ENCODE measurements around the gene NBEAL2. TPM values are rescaled to one million over a fixed set of nuclear protein-coding genes. Genes with fewer than 3 reads are reported as not detected.

Gene NBEAL2
- total RNA-seq, 1 experiment from 2014 or later: 5.0 TPM

DNA sequence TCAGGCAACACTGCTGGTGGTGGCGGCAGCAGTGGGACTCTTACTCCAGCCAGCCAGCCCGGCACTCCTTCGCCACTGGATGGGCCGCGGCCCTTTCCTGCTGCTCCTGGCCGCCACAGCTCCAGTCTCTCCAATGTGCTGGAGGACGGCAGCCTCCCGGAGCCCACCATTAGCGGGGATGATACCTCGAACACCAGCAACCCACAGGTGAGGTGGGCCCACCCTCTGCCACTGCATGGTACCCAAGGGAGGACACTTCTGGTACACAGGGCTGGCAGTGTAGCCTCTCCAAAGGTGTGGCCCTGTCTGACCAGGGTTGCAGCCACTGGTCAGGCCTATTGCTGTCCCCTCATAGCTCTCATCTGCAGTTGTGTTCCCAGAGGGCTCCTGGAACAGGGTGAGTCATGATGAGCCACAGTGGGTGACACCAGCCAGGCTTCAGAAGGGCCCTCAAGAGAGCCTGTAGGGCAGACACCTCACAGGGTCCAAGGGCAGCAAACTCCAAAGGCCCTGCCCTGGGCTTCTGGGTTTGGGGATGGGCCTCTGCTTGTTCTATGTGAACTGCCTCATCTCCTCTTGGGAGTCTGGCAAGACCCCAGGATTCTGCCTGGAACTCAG, 20.8 kb downstream of the NBEAL2 start:
- DNase-seq (ENCODE audit: low read depth): peak; percentile 44

DNA sequence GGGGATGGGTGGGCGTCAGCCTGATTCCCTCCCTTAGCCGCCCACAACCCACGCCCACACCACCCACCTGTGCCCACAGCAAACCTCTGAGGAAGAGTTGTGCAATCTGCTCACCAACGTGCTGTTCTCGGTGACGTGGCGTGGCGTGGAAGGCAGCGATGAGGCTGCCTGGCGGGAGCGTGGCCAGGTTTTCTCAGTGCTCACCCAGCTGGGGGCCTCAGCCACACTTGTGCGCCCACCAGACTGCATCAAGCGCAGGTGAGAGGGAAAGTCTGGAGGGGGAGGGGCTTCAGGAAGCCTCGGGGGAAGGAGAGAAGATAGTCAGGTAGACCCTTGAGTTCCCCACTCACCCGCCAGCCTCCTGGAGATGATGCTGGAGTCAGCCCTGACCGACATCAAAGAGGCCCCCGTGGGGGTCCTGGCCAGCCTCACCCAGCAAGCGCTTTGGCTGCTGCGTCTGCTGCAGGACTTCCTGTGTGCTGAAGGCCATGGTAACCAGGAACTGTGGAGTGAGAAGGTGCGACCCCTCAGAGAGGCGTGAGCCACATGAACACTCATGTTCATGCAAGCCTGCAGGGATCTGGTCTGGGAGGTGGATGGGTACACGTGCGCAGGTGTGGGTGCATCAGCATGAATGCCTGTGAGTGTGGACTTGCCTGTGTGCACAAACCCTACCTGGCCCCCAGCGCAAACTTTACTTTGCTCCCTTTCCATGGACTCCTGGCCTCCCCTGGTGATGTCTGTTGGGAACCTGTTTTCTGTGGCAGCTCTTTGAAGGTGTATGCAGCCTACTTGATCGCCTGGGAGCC, 21.7 kb downstream of the NBEAL2 start:
- DNase-seq (ENCODE audit: low read depth): no peak

DNA sequence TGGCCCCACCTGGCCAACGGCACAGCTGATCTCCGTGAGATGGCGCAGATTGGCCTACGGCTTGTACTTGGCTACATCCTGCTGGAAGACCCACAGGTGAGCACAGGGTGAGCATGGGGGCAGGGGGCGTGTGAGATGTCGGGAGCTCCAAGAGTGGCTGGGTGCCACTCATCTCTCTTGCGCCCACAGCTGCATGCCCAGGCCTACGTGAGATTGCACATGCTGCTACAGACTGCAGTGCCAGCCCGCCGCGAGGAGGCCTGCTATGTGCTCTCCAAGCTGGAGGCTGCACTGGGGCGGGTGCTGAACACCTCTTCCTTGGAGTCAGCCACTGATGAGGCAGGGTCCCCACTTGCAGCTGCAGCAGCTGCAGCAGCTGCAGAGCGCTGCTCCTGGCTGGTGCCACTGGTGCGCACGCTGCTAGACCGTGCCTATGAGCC, 22.3 kb downstream of the NBEAL2 start:
- no peak for DNase-seq (ENCODE audit: low read depth)

DNA sequence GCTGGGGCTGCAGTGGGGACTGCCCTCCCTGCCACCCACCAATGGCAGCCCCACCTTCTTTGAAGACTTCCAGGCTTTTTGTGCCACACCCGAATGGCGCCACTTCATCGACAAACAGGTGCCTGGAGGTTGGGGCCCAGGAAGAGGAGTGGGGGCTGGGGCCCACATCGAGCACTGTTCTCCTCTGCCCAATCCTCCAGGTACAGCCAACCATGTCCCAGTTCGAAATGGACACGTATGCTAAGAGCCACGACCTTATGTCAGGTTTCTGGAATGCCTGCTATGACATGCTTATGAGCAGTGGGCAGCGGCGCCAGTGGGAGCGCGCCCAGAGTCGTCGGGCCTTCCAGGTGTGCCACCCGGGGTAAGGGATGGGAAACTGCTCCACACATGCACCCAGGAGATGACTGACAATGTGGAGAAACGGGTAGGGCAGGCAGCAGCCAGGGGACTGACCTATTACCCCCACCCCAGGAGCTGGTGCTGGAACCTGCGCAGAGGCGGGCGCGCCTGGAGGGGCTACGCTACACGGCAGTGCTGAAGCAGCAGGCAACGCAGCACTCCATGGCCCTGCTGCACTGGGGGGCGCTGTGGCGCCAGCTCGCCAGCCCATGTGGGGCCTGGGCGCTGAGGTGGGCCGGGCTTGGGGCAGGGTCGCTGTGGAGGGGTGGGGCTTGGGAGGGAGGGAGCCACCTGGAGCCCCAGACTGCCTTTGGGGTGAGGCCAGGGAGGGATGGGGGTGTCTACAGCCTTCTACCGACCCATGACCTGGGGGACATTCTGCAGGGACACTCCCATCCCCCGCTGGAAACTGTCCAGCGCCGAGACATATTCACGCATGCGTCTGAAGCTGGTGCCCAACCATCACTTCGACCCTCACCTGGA, 22.9 kb downstream of the NBEAL2 start:
- no peak for DNase-seq (ENCODE audit: low read depth)

DNA sequence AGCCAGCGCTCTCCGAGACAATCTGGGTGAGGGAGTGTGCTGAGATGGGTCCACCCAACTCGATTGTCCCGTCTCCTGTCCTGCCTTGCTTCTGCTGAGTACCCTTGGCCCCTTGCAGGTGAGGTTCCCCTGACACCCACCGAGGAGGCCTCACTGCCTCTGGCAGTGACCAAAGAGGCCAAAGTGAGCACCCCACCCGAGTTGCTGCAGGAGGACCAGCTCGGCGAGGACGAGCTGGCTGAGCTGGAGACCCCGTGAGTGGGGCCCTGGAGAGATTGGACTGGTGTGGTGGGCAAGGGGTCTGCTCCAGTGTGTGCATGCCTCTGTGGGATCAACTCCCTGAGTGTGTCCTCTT, 23.6 kb downstream of the NBEAL2 start:
- DNase-seq (ENCODE audit: low read depth): no peak

DNA sequence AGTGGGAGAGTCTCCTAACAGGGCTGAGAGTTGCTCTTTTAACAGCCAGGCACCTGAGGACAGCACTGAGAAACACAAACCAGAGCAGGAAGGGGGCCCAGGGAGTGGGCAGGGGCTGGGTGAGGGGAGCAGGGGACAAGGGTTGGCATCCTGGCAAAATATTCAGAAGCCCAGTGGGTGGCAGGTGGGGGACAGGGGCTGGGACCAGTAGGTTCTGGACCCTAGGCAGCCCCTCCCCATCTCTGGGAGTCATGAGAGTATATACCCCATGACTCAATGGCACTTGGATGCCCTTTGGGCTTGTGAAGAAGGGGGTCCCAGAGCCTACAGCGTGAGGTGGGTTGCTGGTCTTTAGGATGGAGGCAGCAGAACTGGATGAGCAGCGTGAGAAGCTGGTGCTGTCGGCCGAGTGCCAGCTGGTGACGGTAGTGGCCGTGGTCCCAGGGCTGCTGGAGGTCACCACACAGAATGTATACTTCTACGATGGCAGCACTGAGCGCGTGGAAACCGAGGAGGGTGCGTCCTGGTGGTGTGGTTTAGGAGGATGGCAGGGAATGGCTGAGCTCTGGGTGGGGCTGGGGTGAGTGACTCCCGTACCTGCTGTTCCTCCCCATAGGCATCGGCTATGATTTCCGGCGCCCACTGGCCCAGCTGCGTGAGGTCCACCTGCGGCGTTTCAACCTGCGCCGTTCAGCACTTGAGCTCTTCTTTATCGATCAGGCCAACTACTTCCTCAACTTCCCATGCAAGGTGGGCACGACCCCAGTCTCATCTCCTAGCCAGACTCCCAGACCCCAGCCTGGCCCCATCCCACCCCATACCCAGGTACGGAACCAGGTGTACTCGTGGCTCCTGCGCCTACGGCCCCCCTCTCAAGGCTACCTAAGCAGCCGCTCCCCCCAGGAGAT, 24.2 kb downstream of the NBEAL2 start:
- DNase-seq (ENCODE audit: low read depth): no peak

DNA sequence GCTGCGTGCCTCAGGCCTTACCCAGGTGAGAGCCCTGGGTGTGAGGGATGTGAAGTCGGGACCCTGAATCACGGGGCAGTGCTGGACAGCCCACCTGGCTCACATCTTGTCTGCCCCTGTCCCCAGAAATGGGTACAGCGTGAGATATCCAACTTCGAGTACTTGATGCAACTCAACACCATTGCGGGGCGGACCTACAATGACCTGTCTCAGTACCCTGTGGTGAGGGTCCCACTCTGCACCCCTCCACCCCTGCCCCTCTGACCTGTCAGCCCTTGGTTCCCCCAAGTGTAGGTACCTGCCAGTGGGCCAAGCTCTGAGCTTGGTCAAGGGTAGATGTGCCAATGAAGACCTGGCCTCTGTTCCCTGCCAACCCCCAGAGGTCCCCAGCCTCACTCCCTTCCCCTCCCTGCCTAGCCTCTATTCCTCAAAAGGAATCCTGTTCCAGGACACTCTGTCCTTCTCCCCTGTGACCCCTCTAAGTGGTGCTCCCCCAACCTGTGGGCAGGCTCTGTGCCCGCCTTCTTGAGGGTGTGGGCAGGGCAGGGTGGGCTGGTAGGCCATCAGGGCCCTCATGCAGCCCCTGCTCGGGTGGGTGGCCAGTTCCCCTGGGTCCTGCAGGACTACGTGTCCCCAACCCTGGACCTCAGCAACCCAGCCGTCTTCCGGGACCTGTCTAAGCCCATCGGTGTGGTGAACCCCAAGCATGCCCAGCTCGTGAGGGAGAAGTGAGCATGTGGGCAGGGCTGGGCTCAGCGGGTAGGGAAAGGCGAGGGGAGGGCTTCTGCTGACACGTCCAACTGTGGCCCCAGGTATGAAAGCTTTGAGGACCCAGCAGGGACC, 25.1 kb downstream of the NBEAL2 start:
- DNase-seq (ENCODE audit: low read depth): no peak

DNA sequence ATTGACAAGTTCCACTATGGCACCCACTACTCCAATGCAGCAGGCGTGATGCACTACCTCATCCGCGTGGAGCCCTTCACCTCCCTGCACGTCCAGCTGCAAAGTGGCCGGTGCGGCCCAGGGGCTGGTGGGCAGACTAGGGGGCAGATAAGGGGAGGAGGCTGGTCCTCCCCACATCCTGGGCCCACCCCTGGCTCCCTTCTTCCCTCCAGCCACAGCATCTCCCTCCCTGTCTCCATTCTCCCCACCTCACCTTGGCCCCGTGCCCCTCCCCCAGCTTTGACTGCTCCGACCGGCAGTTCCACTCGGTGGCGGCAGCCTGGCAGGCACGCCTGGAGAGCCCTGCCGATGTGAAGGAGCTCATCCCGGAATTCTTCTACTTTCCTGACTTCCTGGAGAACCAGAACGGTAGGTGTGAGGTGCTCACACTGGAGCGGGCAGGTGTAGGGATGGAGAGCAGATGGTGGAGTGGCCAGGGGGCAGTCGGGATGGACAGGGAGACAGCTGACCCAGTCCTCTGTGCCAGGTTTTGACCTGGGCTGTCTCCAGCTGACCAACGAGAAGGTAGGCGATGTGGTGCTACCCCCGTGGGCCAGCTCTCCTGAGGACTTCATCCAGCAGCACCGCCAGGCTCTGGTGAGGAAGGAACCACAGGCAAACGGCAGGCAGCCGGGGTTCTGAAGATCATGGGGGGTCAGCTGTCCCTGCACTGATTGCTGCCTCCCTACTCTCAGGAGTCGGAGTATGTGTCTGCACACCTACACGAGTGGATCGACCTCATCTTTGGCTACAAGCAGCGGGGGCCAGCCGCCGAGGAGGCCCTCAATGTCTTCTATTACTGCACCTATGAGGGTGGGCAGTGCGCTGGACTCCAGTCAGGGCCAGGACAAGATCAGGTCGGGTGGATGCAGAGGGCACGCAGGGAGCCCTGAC, 26.0 kb downstream of the NBEAL2 start:
- no peak for DNase-seq (ENCODE audit: low read depth)

DNA sequence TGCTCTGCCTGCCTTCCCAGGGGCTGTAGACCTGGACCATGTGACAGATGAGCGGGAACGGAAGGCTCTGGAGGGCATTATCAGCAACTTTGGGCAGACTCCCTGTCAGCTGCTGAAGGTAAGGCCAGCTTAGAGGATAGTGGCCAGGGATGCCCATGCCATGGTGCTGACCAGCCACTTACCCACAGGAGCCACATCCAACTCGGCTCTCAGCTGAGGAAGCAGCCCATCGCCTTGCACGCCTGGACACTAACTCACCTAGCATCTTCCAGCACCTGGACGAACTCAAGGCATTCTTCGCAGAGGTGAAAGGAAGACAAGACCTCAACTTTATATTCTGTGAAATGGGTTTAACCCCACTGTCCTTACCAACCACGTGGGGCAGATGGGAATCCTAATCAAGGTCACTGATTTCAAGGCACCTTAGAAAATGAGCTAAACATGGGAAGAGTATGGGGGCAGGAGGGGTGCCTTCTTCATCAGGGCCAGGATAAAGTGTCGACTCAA, 26.7 kb downstream of the NBEAL2 start:
- DNase-seq (ENCODE audit: low read depth): no peak

DNA sequence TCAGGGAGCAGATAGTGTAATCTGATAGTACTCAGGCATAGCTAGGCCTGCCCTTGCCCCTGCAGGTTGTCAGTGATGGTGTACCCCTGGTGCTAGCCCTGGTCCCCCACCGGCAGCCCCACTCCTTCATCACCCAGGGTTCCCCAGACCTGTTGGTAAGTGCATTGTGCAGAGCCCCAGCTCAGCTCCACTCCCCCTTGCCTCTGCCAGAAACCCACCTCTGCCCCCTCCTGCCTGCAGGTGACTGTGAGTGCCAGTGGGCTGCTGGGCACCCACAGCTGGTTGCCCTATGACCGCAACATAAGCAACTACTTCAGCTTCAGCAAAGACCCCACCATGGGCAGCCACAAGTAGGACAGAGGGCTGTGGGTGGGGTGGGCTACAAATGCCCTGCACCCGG, 27.5 kb downstream of the NBEAL2 start:
- DNase-seq (ENCODE audit: low read depth): no peak

DNA sequence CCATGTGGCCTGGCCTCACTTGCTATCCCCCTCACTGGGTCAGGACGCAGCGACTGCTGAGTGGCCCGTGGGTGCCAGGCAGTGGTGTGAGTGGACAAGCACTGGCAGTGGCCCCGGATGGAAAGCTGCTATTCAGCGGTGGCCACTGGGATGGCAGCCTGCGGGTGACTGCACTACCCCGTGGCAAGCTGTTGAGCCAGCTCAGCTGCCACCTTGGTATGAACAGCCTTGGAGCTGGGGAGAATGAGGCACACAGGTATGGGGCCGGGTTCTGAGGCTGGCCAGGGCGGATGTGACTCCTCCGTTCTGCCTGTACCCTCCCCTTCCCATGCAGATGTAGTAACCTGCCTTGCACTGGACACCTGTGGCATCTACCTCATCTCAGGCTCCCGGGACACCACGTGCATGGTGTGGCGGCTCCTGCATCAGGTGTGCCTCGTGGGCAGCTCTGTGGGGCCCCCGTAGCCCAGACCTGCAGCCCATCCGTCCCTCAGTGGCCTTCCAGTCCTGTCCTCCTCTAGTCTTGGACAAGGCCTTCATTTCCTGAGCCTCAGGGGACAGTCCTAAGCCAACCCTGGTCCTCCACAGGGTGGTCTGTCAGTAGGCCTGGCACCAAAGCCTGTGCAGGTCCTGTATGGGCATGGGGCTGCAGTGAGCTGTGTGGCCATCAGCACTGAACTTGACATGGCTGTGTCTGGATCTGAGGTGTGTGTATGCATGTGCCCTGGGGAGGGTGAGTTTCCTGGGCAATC, 28.2 kb downstream of the NBEAL2 start:
- no peak for DNase-seq (ENCODE audit: low read depth)

DNA sequence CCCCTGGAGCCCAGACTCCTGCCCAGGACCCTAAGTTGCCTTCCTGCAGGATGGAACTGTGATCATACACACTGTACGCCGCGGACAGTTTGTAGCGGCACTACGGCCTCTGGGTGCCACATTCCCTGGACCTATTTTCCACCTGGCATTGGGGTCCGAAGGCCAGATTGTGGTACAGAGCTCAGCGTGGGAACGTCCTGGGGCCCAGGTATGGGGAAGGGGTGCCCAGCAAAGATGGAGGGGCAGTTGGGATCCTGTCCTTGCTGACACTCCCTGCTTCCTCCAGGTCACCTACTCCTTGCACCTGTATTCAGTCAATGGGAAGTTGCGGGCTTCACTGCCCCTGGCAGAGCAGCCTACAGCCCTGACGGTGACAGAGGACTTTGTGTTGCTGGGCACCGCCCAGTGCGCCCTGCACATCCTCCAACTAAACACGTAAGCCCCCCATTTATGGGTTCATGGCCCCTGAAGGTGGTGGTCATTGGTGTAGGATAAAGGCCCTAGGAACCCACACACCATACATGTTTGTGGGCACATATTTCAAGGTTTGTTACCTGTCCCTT, 28.8 kb downstream of the NBEAL2 start:
- no peak for DNase-seq (ENCODE audit: low read depth)

DNA sequence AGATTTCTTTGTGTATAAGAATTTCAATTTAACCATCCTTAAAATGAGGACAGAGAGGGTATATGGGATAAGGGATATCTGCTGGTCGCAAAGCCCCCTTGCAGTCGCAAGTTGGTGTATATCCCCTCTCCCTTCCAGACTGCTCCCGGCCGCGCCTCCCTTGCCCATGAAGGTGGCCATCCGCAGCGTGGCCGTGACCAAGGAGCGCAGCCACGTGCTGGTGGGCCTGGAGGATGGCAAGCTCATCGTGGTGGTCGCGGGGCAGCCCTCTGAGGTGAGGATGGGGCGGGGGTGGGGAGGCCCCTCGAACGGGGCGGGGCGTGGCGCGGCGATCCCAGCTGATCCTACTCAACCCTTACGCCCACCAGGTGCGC, 29.4 kb downstream of the NBEAL2 start:
- DNase-seq (ENCODE audit: low read depth): no peak

DNA sequence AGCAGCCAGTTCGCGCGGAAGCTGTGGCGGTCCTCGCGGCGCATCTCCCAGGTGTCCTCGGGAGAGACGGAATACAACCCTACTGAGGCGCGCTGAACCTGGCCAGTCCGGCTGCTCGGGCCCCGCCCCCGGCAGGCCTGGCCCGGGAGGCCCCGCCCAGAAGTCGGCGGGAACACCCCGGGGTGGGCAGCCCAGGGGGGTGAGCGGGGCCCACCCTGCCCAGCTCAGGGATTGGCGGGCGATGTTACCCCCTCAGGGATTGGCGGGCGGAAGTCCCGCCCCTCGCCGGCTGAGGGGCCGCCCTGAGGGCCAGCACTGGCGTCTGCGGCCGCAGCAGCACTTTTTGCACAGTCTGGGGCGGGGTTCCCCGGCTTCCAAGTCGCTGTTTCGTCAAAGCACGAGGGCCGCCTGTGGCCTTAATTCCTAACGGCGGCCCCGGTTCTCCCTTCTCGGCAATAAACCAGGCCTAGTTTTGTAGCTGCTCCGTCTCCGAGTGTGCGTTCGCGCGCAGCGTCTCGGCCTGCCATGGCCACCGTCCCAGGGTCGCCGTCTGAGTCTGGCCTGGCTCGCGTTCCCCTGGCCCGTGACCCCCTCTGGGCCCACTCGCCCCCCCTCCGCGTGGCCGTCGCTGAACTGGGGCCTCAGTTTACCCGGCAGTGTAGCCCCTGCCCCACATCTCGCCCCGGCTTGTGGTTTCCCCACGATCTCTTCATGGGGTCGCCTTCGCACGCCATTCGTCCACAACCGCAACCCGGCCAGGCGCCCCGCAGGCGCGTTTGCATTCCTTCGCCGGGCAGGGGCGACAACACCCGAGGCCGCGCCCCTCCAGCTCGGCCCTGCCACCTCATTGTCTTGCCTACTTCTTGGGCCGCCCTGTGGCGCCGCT, 30.0 kb downstream of the NBEAL2 start:
- DNase-seq (ENCODE audit: low read depth): peak; percentile 90

DNA sequence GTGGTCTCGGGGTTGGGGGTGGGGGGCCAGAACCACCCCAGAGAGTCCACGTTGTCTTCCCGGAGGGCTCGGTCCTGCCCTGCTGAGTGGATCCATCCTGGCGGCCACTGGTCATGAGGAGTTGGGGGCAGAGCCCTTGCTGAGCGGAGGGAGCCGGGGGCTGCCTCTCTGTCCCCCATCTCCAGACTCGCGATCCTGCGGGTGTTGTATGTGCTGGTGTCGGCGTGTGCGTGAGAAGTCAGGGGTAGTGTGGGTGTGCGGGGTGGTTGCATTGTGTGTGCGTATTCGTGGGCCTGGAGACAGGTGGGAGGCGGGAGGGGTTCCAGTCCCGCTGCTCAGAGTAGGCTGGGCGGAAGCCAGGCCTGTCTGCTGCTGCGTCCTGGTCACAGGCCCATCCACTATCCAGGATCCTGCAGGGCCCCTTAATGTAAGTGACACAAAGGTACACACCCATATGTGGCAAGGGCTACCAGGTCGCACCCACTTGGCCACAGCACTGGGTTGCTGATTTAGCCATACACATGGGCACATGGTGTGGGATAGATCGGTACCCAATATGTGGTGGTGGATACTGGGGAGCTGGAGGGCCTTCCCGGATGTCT, 30.7 kb downstream of the NBEAL2 start:
- DNase-seq (ENCODE audit: low read depth): no peak

DNA sequence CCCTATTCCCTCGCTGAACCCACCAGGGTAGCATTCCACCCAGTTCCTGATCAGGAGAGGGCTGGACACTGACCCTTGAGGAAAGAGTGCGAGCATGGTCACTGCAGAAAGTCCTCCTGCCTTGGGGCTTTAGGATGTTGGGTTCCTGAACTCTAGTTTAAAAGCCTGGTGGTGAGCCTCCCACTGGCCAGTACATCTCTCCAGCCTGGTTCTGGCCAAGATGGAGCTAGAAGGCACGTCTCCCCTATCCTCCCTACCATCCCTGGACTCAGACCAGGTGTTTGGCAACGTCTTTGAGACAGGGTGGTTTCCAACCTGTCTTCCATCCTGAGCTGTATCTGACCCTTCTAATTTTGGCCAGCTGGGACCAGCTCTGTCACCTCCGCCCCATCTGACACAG, 31.4 kb downstream of the NBEAL2 start:
- DNase-seq (ENCODE audit: low read depth): no peak

DNA sequence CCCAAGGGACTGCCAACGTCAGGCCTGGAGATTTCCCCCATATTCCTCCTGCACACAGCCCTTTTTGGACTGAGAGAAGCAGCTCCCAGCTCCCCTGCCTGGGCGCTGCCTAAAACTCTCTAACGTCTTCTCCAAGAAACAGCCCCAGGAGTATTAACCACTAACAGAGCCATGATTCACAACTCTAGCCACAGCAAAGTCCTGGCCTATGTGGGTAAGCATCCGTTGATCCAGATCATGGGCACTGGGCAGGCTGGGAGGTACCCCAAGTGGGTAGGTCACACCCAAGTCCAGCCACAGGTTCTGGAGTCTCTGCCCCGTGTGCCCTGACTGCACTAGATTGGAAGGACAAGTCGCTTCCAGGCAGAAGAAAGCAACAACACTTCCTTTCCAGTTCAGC, 31.9 kb downstream of the NBEAL2 start:
- DNase-seq (ENCODE audit: low read depth): no peak
